ENCODE results near the gene PDIK1L. TPM values are rescaled to one million over a fixed set of nuclear protein-coding genes. Genes with fewer than 3 reads are reported as not detected.
A peak's percentile ranks its signal among the peaks of the same experiment; 100 is the strongest.

Gene PDIK1L
- total and polyA plus RNA-seq, 2 of the 4 experiments (the other 2 are of a cell fraction), result 1.4 to 3.0 TPM

GRCh38 chr1:26169198-26169554 lies 57.6 kb downstream of the PDIK1L start:
- H3K4me3 ChIP-seq (ENCODE audit: insufficient read depth, low read depth, low read length), result no peak overlapping the region
- TF ChIP-seq RCOR1 (IDR thresholded peaks at IDR 0.05; ENCODE audit: insufficient replicate concordance, low read length), result no peak
- no peak for TF ChIP-seq CTCF (conservative IDR thresholded peaks at IDR 0.05; ENCODE audit: low read depth, low read length)
- TF ChIP-seq ELK1 (IDR thresholded peaks at IDR 0.05; ENCODE audit: borderline replicate concordance, low read depth, low read length), result no peak
- TF ChIP-seq RAD21 (IDR thresholded peaks at IDR 0.05; ENCODE audit: low read length), result no peak
- TF ChIP-seq MAFK (IDR thresholded peaks at IDR 0.05; ENCODE audit: low read depth, low read length), result no peak
- TF ChIP-seq CHD1 (IDR thresholded peaks at IDR 0.05; ENCODE audit: low read depth, low read length), result no peak
- TF ChIP-seq BHLHE40 (IDR thresholded peaks at IDR 0.05; ENCODE audit: low read depth, low read length), result no peak
- H3K79me1 ChIP-seq (ENCODE audit: low read depth in 1 of 2, low read length in 2 of 2), result peaks cover 4 to 19% of the 10 kb centered on the region in 2 experiments
- no peak overlapping the region for H2AK9ac ChIP-seq (replicated peaks; ENCODE audit: low read depth, low read length, poor library complexity)
- H3K4me1 ChIP-seq (ENCODE audit: control insufficient read depth, insufficient read depth, low read length), result peaks cover 5% of the 10 kb centered on the region; the same call in 1 of the 2 replicates
- H3K18ac ChIP-seq (ENCODE audit: low read depth, low read length), result no peak overlapping the region
- H3K27ac ChIP-seq (ENCODE audit: insufficient read depth, low read length), result no peak overlapping the region
- no peak overlapping the region; the same call in 1 of the 2 replicates for H4K5ac ChIP-seq (ENCODE audit: low read depth, low read length)
- ATAC-seq (ENCODE audit: low read depth), result no peak
- H2BK15ac ChIP-seq (ENCODE audit: low read depth, low read length), result no peak overlapping the region
- in situ Hi-C loops (cut with MboI; ENCODE audit: low sequenced_read_pairs) (no loop called here), intact Hi-C loops (cut with micrococcal nuclease) (loop anchor here (1.0 to 5.0 kb wide), 3 partner anchors 63 to 222 kb away; partner anchors contain the start of gene CEP85), dilution Hi-C loops (cut with HindIII; ENCODE audit: low sequenced_read_pairs, unreplicated experiment) (no loop called here)
- ChIA-PET CTCF (interaction anchor here (0.6 to 1.8 kb wide), 10 partner anchors 9 to 145 kb away, joined by 3 to 8 read pairs (median 4); partner anchors contain the start of gene CEP85), POLR2A (ENCODE audit: unreplicated experiment) (no interaction called here)
- H2AFZ ChIP-seq (replicated peaks; ENCODE audit: low read length, poor library complexity), result peak overlapping the region; percentile 97
- no peak overlapping the region for H2BK5ac ChIP-seq (ENCODE audit: low read depth, low read length, poor library complexity, severe bottlenecking)
- H3K14ac ChIP-seq (replicated peaks; ENCODE audit: low read depth, low read length), result no peak overlapping the region
- H4K20me1 ChIP-seq (ENCODE audit: insufficient read depth, low read length), result no peaks in the 10 kb centered on the region
- no TSS peak for BruUV-seq (replicated peaks)
- peaks cover 6% of the 10 kb centered on the region; the same call in 1 of the 2 replicates for H3K9me1 ChIP-seq (ENCODE audit: insufficient read depth, low read length)
- H4K8ac ChIP-seq (ENCODE audit: low read depth in 2 of 2, low read length in 2 of 2), result peak overlapping the region in 1 of 2 experiments; percentile 75; a peak in 2 of 4 replicates
- H2BK120ac ChIP-seq (ENCODE audit: low read depth, low read length), result no peak overlapping the region
- H2AK5ac ChIP-seq (ENCODE audit: low read depth, low read length), result no peak overlapping the region
- no peak overlapping the region for H3K4me2 ChIP-seq (ENCODE audit: low read depth, low read length)
- no peak for DNase-seq
- no peak overlapping the region for H3K56ac ChIP-seq (ENCODE audit: extremely low read depth, insufficient read depth, low read length)
- H4K91ac ChIP-seq (ENCODE audit: insufficient read depth, low read depth, low read length), result no peak overlapping the region
- no peak overlapping the region for H3K23ac ChIP-seq (ENCODE audit: low read depth, low read length)
- H3K9ac ChIP-seq (ENCODE audit: low read depth, low read length), result no peak overlapping the region
- no peaks in the 10 kb centered on the region for H3K9me3 ChIP-seq (ENCODE audit: control insufficient read depth, insufficient read depth, low read length)
- H3K27me3 ChIP-seq (ENCODE audit: control insufficient read depth, insufficient read depth, low read length), result peaks cover 5% of the 10 kb centered on the region; the same call in 1 of the 2 replicates
- H3K36me3 ChIP-seq (ENCODE audit: control insufficient read depth, insufficient read depth, low read length), result 0 out of 2 replicates have a peak, but pooled peaks cover 2% of the 10 kb centered on the region
- H3K4ac ChIP-seq (ENCODE audit: low read depth, low read length), result peak overlapping the region; percentile 25; the same call in 1 of the 2 replicates
- WGBS, 2 experiments (ENCODE audit: extremely low coverage in 2 of 2, insufficient read length in 1 of 2), result no CpG with 5 or more reads among the region's 4 CpGs
- no peak overlapping the region for H2BK20ac ChIP-seq (ENCODE audit: low read depth, low read length)

Measured in IMR-90 (cell line).